ENCODE results near the gene CPEB4. TPM values are rescaled to one million over a fixed set of nuclear protein-coding genes. Genes with fewer than 3 reads are reported as not detected.

Gene CPEB4
- total and polyA plus RNA-seq, 9 of the 15 experiments (the other 6 are each of a cell fraction or from before 2014, with no cell fraction given) = 7.4 to 21.3 (median 12.4) TPM

- TF ChIP-seq ZBTB34 (CRISPR knock-in tag; IDR thresholded peaks at IDR 0.05) (no peak), HMGXB4 (CRISPR knock-in tag; IDR thresholded peaks at IDR 0.05) (no peak), MITF (IDR thresholded peaks at IDR 0.05) (peak; percentile 52; the same call in 1 of the 2 replicates), KLF13 (tag; IDR thresholded peaks at IDR 0.05; ENCODE audit: borderline replicate concordance, low read depth) (no peak), PTTG1 (tag; IDR thresholded peaks at IDR 0.05; ENCODE audit: low read depth) (no peak), ZNF586 (CRISPR knock-in tag; conservative IDR thresholded peaks at IDR 0.05) (no peak), POLR2H (tag; IDR thresholded peaks at IDR 0.05; ENCODE audit: low read depth) (no peak), ZNF766 (CRISPR knock-in tag; conservative IDR thresholded peaks at IDR 0.05) (peak; percentile 93), GABPA (tag; conservative IDR thresholded peaks at IDR 0.05; ENCODE audit: low read depth) (no peak; the same call in 1 of the 2 replicates), CREM (IDR thresholded peaks at IDR 0.05; ENCODE audit: low read depth) (peak; percentile 82), EP400 (IDR thresholded peaks at IDR 0.05) (peak; percentile 74), DNMT1 (IDR thresholded peaks at IDR 0.05) (no peak), HMG20A (CRISPR knock-in tag; conservative IDR thresholded peaks at IDR 0.05) (no peak; the same call in 1 of the 2 replicates), ZFP36 (IDR thresholded peaks at IDR 0.05; ENCODE audit: low read depth, low read length, partially characterized antibody) (no peak), TEAD2 (tag; IDR thresholded peaks at IDR 0.05) (no peak; the same call in 1 of the 2 replicates), SIX5 (IDR thresholded peaks at IDR 0.05; ENCODE audit: borderline replicate concordance in 1 of 2, insufficient read depth in 1 of 2, low read depth in 1 of 2, low read length in 2 of 2) (peak in 1 of 2 experiments; percentile 3; a peak in 1 of 4 replicates), SRSF7 (optimal IDR thresholded peaks at IDR 0.05; ENCODE audit: low read depth, low read length) (no peak), CHD4 (IDR thresholded peaks at IDR 0.05; ENCODE audit: insufficient read depth, insufficient replicate concordance, low read depth, low read length, poor library complexity, severe bottlenecking) (no peak), SRSF9 (IDR thresholded peaks at IDR 0.05; ENCODE audit: borderline replicate concordance, low read depth, low read length) (no peak), HDAC8 (tag; IDR thresholded peaks at IDR 0.05) (no peak), NKRF (IDR thresholded peaks at IDR 0.05; ENCODE audit: borderline replicate concordance) (no peak), ZNF717 (CRISPR knock-in tag; IDR thresholded peaks at IDR 0.05) (no peak)
Measured at GRCh38 chr5:173839117-173839713, 48.9 kb upstream of the CPEB4 start (continued).
